Fibroblast of the conjunctiva (primary cell): Measurements from ENCODE around the gene SELENBP1.
"Not testable (repeated sequence)": the region's sequence is repeated elsewhere in the genome, so short reads cannot be mapped to it uniquely, and the experiment has no call there.

ENCODE experiments used
- DNase-seq: peaks from one replicate; pipeline ENCODE4 v3.0.0-alpha.2; 2010; ENCODE audit warnings: low read depth

SELENBP1 gene

GRCh38 chr1:151377150-151377884 is 4.8 kb upstream of the SELENBP1 start:
- no peak for DNase-seq

DNA sequence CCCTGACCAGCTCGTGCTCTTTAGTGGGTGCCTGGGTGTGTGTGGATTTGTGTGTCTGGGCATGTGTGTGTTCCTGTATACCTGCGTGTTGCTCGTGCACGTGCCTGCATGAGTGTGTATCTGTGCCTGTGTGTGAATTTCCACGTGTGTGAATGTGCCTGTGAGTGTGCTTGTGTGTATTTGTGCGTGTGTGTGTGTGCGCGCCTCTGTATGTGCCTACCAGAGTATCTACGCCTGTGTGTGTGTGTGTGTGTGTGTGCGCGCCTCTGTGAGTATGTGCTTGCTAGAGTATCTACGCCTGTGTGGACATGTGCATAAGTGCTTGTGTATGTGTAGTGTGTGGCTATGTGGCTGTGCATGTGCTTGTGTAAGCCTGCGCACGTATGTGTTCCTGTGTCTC is 691 bp upstream of the SELENBP1 start:
- no peak for DNase-seq

DNA sequence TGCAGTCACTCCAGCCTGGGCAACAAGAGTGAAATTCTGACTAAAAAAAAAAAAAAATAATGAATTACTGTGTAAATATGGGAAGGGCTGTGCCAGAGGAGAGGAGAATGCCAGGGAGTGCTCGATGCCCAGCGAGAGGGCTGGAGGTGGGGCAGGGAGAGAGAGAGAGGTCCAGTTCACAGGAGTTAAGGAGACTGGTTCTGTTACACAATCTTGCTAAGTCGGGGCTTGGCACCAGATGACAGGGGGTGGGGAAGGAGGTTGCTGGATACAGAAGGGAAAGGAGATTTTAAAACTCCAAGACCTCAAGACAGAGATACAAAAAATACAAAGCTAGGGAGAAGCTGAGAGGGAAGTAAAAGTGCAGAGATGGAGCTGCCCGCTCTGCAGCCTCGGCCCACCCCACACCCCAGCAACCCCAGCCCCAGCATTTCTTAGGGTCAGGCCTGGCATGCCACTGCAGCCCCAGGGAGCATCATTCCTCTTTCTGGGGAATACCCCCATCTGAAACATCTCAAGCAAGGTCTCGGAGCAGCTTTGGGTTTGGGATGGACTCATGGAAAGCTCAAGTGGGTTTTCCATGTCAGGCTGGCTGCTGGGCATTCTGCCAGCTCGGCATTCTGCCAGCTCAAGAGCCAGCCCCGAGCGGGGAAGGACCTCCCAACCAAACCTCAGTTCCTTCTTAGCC is 991 bp downstream of the SELENBP1 start:
- DNase-seq = peak; percentile 40

DNA sequence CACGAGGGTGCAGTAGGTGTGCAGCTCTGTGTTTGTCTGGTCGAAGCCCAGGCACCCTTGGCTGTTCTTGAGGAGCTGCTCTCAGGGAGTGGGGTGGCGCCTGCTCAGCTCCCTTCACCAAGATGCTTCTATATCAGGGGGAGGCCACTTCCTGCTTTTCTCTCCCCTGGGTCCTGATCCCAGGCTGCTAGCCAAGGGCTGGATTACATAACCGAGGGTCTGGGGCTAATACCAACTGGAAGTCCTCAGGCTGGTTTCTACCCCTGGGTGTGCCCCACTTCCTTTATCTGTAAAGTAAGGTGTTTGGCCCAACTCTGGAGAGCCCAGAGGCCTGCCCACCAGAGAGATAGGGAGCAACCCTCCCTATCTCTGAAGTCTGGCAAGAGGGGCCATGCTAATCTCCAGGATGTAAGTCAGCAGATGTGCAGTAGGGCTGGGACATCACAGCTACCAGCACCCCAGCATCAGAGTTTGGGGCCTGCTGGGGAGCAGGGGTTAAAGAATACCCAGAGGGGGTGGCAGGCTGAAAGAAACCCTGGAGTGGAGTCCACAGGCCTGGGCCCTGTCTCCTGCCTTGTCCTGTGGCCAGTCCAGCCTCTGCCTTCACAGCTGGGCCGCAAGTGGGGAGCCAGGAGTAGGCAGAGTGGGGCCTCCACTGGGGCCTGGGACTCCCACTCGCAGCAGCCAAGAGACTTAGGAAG is 2.1 kb downstream of the SELENBP1 start:
- no peak for DNase-seq

DNA sequence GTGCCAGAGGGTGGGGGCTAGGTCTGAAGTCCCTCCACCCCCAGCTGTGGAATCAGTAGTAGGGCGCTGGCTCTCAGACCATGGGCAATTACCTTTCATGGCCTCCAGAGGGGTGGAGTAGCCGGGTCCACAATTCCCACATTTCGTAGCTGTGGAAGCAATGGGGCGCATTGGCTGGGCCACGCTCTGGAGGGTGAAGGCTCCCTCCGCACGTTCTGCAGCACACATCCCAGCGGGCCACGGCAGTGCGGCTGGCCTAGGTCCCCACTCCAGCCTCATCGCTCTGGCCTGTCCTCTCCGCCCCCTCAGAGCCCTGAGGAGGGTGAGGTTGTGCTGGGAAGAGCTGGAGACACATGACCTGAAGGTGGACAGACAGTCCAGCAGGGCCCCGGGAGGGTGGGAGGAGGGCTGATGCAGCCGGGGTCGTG is 2.9 kb downstream of the SELENBP1 start:
- no peak for DNase-seq

GRCh38 chr1:151369302-151369610 is 3.2 kb downstream of the SELENBP1 start:
- DNase-seq = no peak

DNA sequence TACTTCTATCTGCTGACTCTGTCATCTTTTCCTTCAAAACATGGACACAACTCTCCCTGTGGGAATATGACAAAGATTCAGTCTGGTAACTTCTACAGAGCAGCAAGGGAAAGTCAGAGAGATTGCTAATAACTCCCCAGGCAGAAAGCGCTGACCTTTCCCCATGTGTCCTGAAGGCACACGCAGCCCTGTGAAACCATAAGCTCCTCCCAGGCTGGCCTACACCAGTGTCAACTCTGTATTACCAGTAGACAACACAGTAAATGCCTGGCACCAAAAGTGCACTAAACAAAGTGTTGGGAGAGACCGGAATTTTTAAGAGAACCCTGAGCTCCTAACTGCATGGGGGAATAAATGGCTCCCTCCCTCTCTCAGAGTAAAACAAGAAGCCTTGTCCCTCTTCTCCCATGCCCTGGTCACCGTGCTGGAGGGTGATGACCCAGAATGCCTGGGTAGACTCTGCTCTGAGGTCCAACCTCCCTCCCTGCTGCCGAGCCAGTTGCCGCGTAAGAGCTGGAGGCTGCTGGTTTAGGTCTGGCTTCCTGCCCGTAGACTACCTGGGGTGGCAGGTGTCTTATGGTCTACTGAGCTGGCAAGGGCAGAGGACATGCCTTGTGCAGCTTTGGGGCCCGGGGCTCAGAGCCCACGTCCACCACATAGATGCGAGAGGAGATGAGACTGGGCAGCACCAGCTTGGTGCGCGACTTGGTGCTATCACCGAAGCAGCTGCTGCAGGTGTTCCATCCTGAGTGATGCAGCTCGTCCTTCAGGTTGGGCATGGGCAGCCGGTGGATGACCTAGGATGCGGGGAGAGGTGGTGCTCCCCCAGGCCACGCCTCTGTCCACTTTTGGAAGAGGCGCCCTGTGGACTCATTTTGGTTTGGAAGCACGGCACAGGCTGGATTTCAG is 3.9 kb downstream of the SELENBP1 start:
- no peak for DNase-seq

GRCh38 chr1:151367658-151368392 is 4.7 kb downstream of the SELENBP1 start:
- no peak for DNase-seq

DNA sequence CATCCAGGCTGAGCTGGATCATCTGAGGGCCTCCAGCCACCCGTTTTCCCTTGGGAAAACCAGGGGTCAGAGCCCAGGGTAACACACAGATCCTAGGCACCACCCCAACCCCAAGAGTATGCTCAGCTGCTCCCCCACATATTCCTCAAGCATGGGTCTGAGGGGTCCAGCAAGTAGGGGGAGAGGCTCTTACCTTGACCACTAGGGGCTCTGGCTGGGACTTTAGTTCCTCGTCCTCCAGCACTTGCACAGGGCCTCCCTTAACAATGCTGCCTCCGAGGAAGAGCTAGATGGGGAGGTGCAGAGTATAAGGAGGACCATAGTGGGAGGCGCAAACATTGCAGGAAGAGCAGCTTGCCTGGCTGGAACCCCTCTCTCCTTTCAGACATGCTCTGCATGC is 7.5 kb downstream of the SELENBP1 start:
- no peak for DNase-seq

GRCh38 chr1:151362308-151363155 is 10.0 kb downstream of the SELENBP1 start:
- no peak for DNase-seq

DNA sequence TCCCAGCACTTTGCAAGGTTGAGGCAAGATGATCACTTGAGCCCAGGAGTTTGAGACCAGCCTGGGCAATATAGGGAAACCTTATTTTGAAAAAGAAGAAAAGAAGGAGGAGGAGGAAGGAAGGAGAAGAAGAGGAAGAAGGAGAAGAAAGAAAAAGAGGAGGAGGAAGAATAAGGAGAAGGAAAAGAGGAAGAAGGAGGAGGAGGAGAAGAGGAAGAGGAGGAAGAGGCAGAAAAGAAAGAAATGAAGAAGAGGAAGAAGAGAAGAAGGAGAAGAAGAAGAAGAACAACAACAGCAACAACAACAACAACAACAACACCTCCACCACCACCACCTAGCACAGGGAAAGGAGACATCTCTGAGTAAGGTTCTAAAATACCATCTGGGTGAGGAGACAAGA is 10.6 kb downstream of the SELENBP1 start:
- no peak for DNase-seq

GRCh38 chr1:151356696-151357095 is 15.8 kb downstream of the SELENBP1 start:
- no peak for DNase-seq

DNA sequence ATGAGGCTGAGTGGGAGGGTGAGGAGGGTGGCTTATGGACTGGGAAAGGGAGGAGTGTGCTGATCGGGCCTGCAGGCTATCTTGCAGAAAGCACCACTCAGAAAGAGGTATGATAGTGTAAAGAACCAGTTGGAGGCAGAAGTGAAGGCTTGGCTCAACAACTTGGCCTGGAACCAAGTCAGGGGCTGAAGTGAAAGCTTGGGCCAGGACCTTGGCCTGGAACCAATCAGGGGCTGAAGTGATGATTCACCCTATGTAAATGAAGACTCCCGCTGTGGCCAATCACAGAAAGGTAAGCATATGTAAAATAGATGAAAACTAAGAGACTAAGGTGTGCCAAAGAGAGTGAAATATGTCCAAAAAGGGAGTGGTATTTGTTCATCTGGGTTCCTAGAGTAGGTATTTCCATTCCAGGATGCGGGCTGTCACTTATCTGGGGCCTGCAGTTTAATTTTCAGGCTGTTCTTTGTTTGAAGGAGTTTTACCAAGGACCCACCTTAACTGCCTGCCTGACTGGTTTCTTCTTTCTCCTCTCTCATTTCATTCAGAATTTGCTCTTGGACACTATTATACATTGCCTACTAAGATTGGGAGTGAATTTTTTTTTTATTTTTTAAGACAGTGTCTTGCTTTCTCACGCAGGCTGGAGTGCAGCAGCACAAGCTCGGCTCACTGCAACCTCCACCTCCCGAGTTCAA is 20.3 kb downstream of the SELENBP1 start:
- peak; percentile 13 for DNase-seq

- not testable (repeated sequence) for DNase-seq
Observed at GRCh38 chr1:151350323-151350722, 22.2 kb downstream of the SELENBP1 start.

GRCh38 chr1:151347523-151348246 is 24.8 kb downstream of the SELENBP1 start:
- no peak for DNase-seq

- peak; percentile 96 for DNase-seq
Observed at GRCh38 chr1:151346769-151347522, 25.6 kb downstream of the SELENBP1 start, which contains the start of gene RFX5. RFX5 (minus strand) TSS chr1:151347252; CDS start chr1:151346320, 932 bp downstream.

DNA sequence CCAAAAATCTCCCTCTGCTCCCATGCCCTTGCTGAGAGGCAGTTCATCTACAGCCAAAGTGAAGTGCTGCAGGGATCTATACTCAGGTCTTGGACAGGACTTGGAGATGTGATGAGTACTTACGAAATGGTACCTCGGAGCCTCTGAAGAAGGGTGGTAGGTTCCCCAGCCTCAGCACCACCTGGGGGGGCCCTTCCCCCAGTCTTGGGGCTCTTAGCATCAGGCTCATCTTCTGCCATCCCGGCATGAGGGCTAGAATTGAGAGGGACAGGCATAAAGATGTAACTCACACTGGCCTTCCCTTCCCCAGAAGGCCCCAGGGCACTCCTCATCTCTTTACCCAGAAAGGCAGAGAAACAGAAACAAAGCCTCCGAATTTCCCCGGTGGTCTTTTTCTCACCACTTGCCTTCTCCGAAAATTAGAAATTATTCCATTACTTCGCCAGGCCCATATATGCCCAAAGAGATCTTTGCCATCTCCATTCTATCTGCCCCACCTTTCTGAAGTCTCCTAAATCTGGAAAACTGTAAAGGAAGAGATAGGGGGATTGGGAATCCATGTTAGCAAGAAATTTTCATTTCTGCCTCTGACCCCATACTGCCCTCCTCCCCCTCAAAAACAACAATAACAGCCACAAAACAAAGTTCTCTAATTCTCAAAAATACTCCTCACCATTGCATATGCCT is 26.3 kb downstream of the SELENBP1 start:
- no peak for DNase-seq

DNA sequence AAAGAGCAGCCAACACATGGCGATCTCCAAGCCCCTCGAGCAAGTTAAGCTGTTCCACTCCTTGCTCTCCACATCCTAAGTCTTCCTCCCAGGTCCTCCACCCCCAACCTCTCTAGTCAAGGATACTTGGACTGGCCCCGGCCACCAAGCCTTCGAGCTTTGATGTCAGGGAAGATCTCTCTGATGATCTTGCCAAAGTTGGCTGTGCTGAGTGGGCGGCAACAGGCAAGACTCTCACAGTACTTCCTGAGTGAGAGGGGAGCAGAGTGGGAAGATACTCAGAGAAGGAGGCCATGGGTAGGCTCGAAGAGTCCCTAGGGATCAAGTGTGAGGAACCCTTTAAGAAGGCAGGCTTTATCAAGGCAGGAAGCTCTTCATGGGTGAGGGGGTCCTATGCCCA is 28.2 kb downstream of the SELENBP1 start:
- DNase-seq = no peak
